HCT116 (cell line): ENCODE measurements around the gene MBD3L5. TPM values are rescaled to one million over a fixed set of nuclear protein-coding genes. Genes with fewer than 3 reads are reported as not detected.

ENCODE experiments used
- ATAC-seq: fragments of 200-7000 bp; cut with Tn5 transposase; 2 replicates; pipeline ENCODE4 v1.9.1; 2020; ENCODE audit warnings: mild to moderate bottlenecking, moderate library complexity
- BruUV-seq: library from RNA; stranded (reverse); fragments of 400-500 nt; replicated peaks from 2 replicates; lab custom pipeline; 2021; lab: Mats Ljungman, UMichigan
- CTCF ChIA-PET: fragments of 300-600 bp; sonication (Branson Sonifier 250); formaldehyde crosslinking; loops from one replicate; lab custom pipeline; 2021; ENCODE audit warnings: antibody characterized with exemption; lab: Charles Lee
- POLR2A ChIA-PET: fragments of 300-600, 350-600 bp; sonication (Branson Sonifier 250); formaldehyde crosslinking; loops from one replicate; lab custom pipeline; 2021; ENCODE audit warnings: antibody characterized with exemption; lab: Charles Lee
- RAD21 ChIA-PET, 2 experiments: fragments of 300-600 bp; sonication (Branson Sonifier 250); formaldehyde crosslinking; loops; one replicate each; lab custom pipeline; 2023; ENCODE audit warnings: low total read pairs in 2 of 2; ENCODE audit not compliant: uncharacterized antibody in 2 of 2, unreplicated experiment in 2 of 2, low non-redundant PET in 1 of 2; lab: Charles Lee
- DNase-seq: peaks from one replicate; pipeline ENCODE4 v3.0.0-alpha.2; 2010; ENCODE audit warnings: low read depth, low spot score
- H2AFZ ChIP-seq: fragments of 200-600 bp; shearing (Covaris generic), sonication (generic); 2 replicates; pipeline ENCODE4 v1.6.1; 2017; ENCODE audit warnings: low read depth, mixed run types, mixed read lengths, antibody characterized with exemption, low read length; ENCODE audit not compliant: poor library complexity, severe bottlenecking
- H3K27ac ChIP-seq: 2 replicates; pipeline ENCODE4 v1.5.1; 2012; ENCODE audit warnings: low read depth, low read length
- H3K27me3 ChIP-seq: fragments of 200-600 bp; sonication (generic); 2 replicates; pipeline ENCODE4 v1.6.1; 2016; ENCODE audit warnings: mixed run types, low read length, mixed read lengths; ENCODE audit not compliant: insufficient read depth
- H3K36me3 ChIP-seq, 2 experiments: fragments of 200-500 bp in 1 of 2; fragments of 200-600 bp in 1 of 2; sonication (Bioruptor generic) in 1 of 2; sonication (generic) in 1 of 2; 2 replicates each; pipeline versions ENCODE4 v1.5.1 to v1.6.1; 2014 to 2016; ENCODE audit warnings: low read length in 2 of 2, inconsistent platforms in 1 of 2, mixed read lengths in 1 of 2, mixed run types in 1 of 2; ENCODE audit not compliant: insufficient read depth in 2 of 2, control insufficient read depth in 1 of 2
- H3K4me1 ChIP-seq, 2 experiments: fragments of 200-600 bp in 1 of 2; sonication (generic) in 1 of 2; 2 replicates each; pipeline versions ENCODE4 v1.5.1 to v1.6.1; 2012 to 2017; ENCODE audit warnings: low read length in 2 of 2, inconsistent platforms in 1 of 2, mild to moderate bottlenecking in 1 of 2, mixed read lengths in 1 of 2, mixed run types in 1 of 2, moderate library complexity in 1 of 2; ENCODE audit not compliant: insufficient read depth in 2 of 2, control insufficient read depth in 1 of 2
- H3K4me2 ChIP-seq: fragments of 200-600 bp; sonication (generic); 2 replicates; pipeline ENCODE4 v1.6.1; 2017; ENCODE audit warnings: mixed run types, low read length, mixed read lengths
- H3K4me3 ChIP-seq, 2 experiments: fragments of 200-600 bp in 1 of 2; sonication (generic) in 1 of 2; replicated peaks in 1 of 2; 2 replicates each; pipeline ENCODE4 v1.5.1; 2011 to 2016; ENCODE audit warnings: low read length in 2 of 2, control low read depth in 1 of 2, low read depth in 1 of 2, mild to moderate bottlenecking in 1 of 2, mixed read lengths in 1 of 2, mixed run types in 1 of 2
- H3K79me2 ChIP-seq: fragments of 200-600 bp; sonication (generic); 2 replicates; pipeline ENCODE4 v1.6.1; 2017; ENCODE audit warnings: mild to moderate bottlenecking, mixed run types, low read length, moderate library complexity, mixed read lengths; ENCODE audit not compliant: insufficient read depth
- H3K9ac ChIP-seq: fragments of 200-600 bp; sonication (generic); 2 replicates; pipeline ENCODE4 v1.6.1; 2016; ENCODE audit warnings: low read length, mixed read lengths
- H3K9me2 ChIP-seq: fragments of 200-600 bp; sonication (generic), shearing (Covaris generic); 2 replicates; pipeline ENCODE4 v1.6.1; 2017; ENCODE audit warnings: mixed run types, mild to moderate bottlenecking, moderate library complexity; ENCODE audit not compliant: insufficient read depth
- H3K9me3 ChIP-seq, 2 experiments: fragments of 200-500 bp in 1 of 2; fragments of 200-600 bp in 1 of 2; sonication (Bioruptor generic) in 1 of 2; sonication (generic) in 1 of 2; 2 replicates each; pipeline ENCODE4 v1.6.1; 2014 to 2017; ENCODE audit warnings: low read length in 2 of 2, mixed read lengths in 2 of 2, inconsistent platforms in 1 of 2, low read depth in 1 of 2, mild to moderate bottlenecking in 1 of 2, mixed run types in 1 of 2, moderate library complexity in 1 of 2; ENCODE audit not compliant: control insufficient read depth in 1 of 2, insufficient read depth in 1 of 2
- H4K20me1 ChIP-seq: fragments of 200-600 bp; sonication (generic), shearing (Covaris generic); 2 replicates; pipeline ENCODE4 v1.6.1; 2017; ENCODE audit warnings: mixed run types, mild to moderate bottlenecking, moderate library complexity; ENCODE audit not compliant: insufficient read depth
- CBX3 ChIP-seq: IDR thresholded peaks from 2 replicates; pipeline ENCODE4 v1.6.1; 2012; ENCODE audit warnings: low read depth
- CEBPB ChIP-seq: IDR thresholded peaks from 2 replicates; pipeline ENCODE4 v1.6.1; 2012; ENCODE audit warnings: low read depth
- FOSL1 ChIP-seq: IDR thresholded peaks from 2 replicates; pipeline ENCODE4 v1.6.1; 2012; ENCODE audit warnings: low read depth
- POLR2A ChIP-seq: IDR thresholded peaks from 2 replicates; pipeline ENCODE4 v1.7.0; 2011; ENCODE audit warnings: borderline replicate concordance; ENCODE audit not compliant: insufficient read depth, insufficient read length; ENCODE audit errors: extremely low read depth
- SIN3A ChIP-seq: IDR thresholded peaks from 2 replicates; pipeline ENCODE4 v1.6.1; 2012; ENCODE audit warnings: low read depth
- SRF ChIP-seq: IDR thresholded peaks from 2 replicates; pipeline ENCODE4 v1.6.1; 2012; ENCODE audit warnings: low read depth
- TCF7L2 ChIP-seq: IDR thresholded peaks from 2 replicates; pipeline ENCODE4 v1.7.0; 2011; ENCODE audit warnings: borderline replicate concordance, inconsistent platforms; ENCODE audit not compliant: insufficient read depth, insufficient read length; ENCODE audit errors: extremely low read depth
- intact Hi-C: fragments of 100-400 bp; cut with micrococcal nuclease; formaldehyde crosslinking; loops from 2 replicates; pipeline ENCODE4 v1.10.0; 2022
- total RNA-seq: library from RNA; stranded (reverse); gene quantifications from one replicate; pipeline ENCODE4 v1.2.1, GENCODE V29; 2021; ENCODE audit not compliant: unreplicated experiment

MBD3L5 gene
- total RNA-seq, 1 experiment from 2014 or later = not detected

DNA sequence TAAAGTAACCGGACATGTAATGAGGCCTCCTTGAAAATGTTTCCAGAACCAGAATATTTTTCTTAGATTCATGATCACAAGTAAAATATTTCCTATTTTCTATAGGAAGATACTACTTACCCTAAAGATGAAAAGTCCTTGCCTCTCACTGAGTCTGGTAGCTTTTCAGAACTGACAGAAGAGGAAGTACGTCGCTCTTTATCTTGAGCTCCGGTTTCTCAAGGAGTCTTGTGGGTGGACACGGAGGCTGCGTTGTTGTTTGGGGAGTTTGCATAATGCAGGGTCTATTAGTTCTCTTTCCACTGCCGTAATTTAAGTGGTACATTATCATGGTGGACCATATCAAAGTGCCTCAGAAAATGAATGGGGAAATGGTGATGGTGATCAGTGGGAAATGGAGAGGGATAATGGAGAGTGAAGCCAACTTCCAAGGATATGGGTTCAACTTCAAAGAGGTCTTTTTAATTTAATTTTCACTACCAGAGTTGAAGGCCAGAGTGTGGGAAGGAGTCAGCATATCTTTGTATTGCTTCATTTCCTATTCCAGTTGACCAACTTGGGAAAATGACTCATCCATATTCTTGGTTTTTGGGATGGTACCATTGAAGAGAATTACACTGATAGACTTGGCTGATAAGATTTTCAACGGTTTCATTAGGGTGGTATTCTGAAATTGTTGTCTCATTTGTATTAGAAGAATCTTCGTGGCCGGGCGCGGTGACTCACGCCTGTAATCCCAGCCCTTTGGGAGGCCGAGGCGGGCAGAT lies 32.5 kb upstream of the MBD3L5 start:
- H4K20me1 ChIP-seq = no peaks in the 10 kb centered on the region
- TF ChIP-seq SIN3A (no peak), POLR2A (no peak), CEBPB (no peak)
- no TSS peak for BruUV-seq
- H3K9me2 ChIP-seq = no peaks in the 10 kb centered on the region
- no peak overlapping the region for H3K27ac ChIP-seq
- H3K4me3 ChIP-seq = no peak overlapping the region
- no peak overlapping the region for H2AFZ ChIP-seq
- ChIA-PET CTCF (no interaction called here), POLR2A (no interaction called here), RAD21 (no interaction called here)
- intact Hi-C loops = no loop called here
- H3K36me3 ChIP-seq = no peaks in the 10 kb centered on the region
- H3K9ac ChIP-seq = no peak overlapping the region
- no peaks in the 10 kb centered on the region for H3K4me1 ChIP-seq
- H3K79me2 ChIP-seq = no peaks in the 10 kb centered on the region
- DNase-seq (no peak), ATAC-seq (no peak)
- H3K4me2 ChIP-seq = no peak overlapping the region
- H3K9me3 ChIP-seq = peaks cover 0 to 8% of the 10 kb centered on the region in 2 experiments; a peak in 1 of 4 replicates
- H3K27me3 ChIP-seq = no peaks in the 10 kb centered on the region

DNA sequence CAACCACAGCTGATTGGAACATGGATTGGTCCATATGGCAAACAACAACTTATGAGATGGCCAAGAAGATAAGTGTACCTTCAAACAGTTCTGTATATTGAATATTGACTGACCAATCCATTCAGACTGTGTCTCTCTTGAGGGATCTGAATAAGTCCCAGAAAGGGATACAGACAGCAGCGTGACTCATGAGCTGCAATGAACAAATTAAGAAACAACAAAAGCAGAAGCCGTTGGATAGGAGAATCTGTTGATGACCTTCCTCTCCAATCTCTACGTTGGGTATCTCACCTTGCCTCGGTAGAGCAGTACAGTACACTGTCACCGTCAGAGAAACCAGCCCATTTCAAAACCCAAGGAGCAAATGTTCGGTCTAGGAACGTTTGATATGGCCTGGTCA lies 30.4 kb upstream of the MBD3L5 start:
- Histone ChIP-seq H3K9me2 (no peaks in the 10 kb centered on the region), H2AFZ (no peak overlapping the region), H3K4me3 (no peak overlapping the region), H3K4me1 (no peaks in the 10 kb centered on the region), H3K27me3 (no peaks in the 10 kb centered on the region), H4K20me1 (no peaks in the 10 kb centered on the region), H3K4me2 (no peak overlapping the region), H3K27ac (no peak overlapping the region), H3K9me3 (peaks cover 0 to 7% of the 10 kb centered on the region in 2 experiments; a peak in 1 of 4 replicates), H3K9ac (no peak overlapping the region), H3K36me3 (no peaks in the 10 kb centered on the region), H3K79me2 (no peaks in the 10 kb centered on the region)
- CTCF ChIA-PET = no interaction called here
- RAD21 ChIA-PET = no interaction called here
- ATAC-seq = no peak
- DNase-seq = no peak
- intact Hi-C loops = no loop called here
- no peak for TF ChIP-seq SRF
- TF ChIP-seq FOSL1 = no peak
- no peak for TF ChIP-seq CBX3
- TF ChIP-seq TCF7L2 = no peak
- no TSS peak for BruUV-seq
- POLR2A ChIA-PET = no interaction called here
